Activated CD4-positive, alpha-beta memory T cell treated with anti-CD3 and anti-CD28 coated beads, Interleukin-2, amount 10 ng/mL, durations not matched to agents 7 days and 5 days (primary cell): ENCODE results near the gene SHISA4. TPM values are rescaled to one million over a fixed set of nuclear protein-coding genes. Genes with fewer than 3 reads are reported as not detected.

Experiments used
- total RNA-seq, 2 experiments: library from RNA; stranded (reverse); gene quantifications; one replicate each; pipeline ENCODE4 v1.2.3, GENCODE V29; 2021

The SHISA4 gene
- total RNA-seq, 2 experiments from 2014 or later: 0.55 to 0.81 TPM

Other genes starting within 250 kb of the SHISA4 start
- gene IPO9, start 59.7 kb upstream of the SHISA4 start, total RNA-seq: 10 to 100 TPM; 44.3 to 49.5 TPM
- gene LMOD1, start 57.6 kb downstream of the SHISA4 start, total RNA-seq: not detected
- gene TIMM17A, start 66.6 kb downstream of the SHISA4 start, total RNA-seq: 10 to 100 TPM; 42.5 to 44.8 TPM
- 10 to 100 TPM; 38.5 to 41.1 TPM for gene RNPEP, start 93.8 kb downstream of the SHISA4 start, total RNA-seq
- under 1 TPM; 0.30 to 0.38 TPM for gene ELF3, start 121.7 kb downstream of the SHISA4 start, total RNA-seq
- not detected for gene GPR37L1, start 234.0 kb downstream of the SHISA4 start, total RNA-seq